NCI-H2107 (cell line): Measurements from ENCODE around the gene ISG20.

Experiments
- DNase-seq: peaks from one replicate; lab custom pipeline; 2025; lab: John Stamatoyannopoulos, UW

ISG20 gene

GRCh38 chr15:88654430-88655102 is 15.8 kb downstream of the ISG20 start:
- no peak for DNase-seq

DNA sequence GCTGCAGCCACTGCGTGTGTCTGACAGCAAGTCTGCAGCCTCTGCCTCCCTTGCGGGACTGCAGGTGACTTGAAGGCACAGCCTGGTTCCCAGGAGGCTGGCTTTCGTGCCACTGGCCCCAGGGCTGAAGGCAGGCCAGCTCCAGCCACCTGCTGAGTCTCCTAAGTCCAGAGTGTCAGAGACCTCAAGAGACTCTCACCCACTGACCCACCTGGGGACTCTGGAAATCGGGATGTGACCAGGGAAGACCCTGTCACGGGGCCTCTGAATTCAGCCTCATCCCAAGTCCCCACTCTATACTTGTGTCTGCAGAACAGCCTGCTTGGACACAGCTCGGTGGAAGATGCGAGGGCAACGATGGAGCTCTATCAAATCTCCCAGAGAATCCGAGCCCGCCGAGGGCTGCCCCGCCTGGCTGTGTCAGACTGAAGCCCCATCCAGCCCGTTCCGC is 16.3 kb downstream of the ISG20 start:
- no peak for DNase-seq

- no peak for DNase-seq
Measured at GRCh38 chr15:88655800-88656488, 17.1 kb downstream of the ISG20 start.

GRCh38 chr15:88656760-88657221 is 18.0 kb downstream of the ISG20 start:
- DNase-seq = no peak

DNA sequence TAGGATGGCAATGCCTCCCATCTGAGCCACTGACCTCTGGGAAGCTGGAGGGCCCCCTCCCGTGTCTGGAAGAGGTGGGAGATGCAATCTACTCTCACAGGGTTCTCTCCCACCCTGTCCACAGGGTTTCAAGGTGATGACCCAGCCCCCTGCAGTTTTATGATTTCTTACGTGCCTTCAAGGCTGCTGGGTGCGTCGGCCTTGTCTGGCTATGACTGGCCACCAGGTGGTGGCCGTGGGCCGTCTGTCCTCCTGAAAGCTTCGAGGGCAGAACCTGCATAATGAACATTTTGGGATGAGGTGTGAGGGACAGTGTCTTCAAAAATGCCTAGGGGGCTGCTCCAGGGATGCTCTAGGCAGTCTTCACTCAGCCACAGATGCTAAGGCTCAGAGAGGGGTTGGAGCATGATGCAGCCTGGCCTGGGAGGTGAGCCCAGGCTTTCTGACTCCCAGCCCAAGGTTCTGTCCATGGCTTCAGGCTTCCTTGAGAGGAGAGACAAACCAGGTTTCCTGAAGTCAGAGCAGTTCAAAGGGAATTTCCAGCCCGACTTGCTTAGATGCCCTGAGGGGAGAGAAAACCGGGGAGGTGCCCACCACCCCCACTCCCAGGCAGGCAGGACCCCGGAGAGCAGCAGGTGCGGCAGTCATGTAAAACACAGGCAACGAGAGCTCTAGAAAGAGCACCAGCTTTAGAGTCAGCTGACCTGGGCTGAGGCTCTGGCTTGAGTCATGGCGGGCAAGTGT is 18.7 kb downstream of the ISG20 start:
- DNase-seq = no peak

DNA sequence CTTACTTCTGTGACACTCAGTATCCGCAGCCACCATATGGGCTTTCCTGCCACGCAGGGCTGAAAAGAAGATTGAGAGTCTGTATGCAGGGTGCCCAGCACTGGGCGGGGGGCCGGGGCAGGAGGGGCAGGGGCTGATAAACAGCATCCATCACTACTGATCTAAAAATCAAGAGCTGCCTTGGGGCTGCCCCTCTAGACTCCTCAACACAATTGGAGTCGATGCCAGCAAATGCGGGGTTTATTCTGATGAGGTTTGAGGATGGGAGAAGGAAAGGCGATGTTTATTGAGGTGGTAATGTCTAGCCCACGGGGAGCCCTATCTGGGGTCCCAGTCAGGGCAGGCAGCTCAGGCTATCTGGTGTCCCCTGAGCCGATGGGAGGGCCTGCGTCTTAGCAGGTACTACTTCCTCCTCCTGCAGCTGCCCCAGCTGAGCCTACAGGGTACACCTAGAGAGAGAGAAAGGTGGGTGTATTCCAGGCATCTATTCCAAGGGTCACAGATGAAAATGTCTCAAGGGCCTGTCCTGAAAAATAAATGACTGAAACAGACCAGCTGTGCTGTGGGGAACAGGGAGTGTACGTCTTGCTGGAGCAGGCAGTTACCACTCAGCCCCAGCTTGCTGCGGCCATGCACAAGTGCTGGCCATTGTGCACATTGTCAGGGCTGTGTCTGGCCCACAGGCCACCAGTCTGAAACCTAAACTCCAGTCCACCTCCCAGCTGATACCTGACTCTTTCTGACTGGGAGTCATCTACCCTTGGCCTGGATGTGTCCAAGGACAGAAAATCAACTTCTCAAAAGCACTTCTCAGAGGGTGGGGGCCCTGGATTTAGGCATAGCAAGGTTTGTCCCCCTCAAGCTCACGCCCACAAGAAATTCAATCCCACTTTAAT is 19.5 kb downstream of the ISG20 start:
- no peak for DNase-seq

- DNase-seq = no peak
Measured at GRCh38 chr15:88658972-88659931, 20.4 kb downstream of the ISG20 start.

- DNase-seq = no peak
Measured at GRCh38 chr15:88661041-88661700, 22.4 kb downstream of the ISG20 start.

DNA sequence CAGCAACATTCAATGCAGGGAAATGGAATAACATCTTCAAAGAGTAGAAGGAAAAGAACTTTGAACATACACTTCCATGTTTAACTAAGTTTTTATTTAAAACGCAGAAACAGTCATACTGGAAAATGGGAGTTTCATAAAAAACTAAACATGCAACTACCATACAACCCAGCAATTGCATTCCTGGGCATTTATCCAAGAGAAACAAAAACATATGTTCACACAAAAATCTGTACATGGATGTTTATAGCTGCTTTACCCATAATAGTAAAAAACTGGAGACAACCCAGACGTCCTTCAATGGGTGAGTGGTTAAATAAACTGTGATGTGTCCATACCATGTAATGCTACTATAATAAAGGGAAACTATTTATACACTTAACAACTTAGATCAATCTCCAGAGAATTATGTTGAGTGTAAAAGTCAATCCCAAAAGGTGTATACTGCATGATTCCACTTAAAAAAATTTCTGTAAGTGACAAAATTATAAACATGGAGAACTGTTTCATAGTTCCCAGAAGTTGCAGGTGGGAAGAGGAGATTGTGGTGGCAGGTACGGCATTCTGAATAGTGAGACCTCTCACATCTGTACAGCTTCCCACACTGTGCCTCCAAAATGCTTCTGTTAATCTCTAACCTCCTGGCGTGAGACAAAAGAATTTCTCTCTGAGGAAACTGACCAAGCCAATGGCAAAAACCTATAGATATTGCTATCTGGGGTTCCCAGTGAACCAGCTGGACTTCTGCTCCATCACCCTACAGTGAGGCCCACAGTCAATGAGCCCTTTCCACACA is 23.1 kb downstream of the ISG20 start:
- no peak for DNase-seq

GRCh38 chr15:88663141-88663621 is 24.4 kb downstream of the ISG20 start:
- no peak for DNase-seq

- DNase-seq = no peak
Measured at GRCh38 chr15:88664151-88664778, 25.4 kb downstream of the ISG20 start.

DNA sequence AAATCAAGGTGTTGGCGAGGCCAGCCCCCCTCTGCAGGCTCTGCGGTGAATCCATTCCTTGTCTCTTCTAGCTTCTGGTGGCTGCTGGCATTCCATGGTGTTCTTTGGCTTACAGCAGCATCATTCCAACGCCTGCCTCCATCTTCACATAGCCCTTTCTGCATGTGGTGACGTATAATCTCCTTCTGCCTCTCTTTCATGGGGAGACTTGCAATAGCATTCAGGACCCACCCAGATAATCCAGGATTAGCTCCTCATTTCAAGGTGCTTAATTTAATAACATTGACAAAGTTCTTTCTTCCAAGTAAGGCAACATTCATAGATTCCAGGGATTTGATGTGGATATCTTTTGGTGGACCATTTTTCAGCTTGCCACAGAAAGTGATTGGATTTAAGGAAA is 35.8 kb downstream of the ISG20 start:
- no peak for DNase-seq

DNA sequence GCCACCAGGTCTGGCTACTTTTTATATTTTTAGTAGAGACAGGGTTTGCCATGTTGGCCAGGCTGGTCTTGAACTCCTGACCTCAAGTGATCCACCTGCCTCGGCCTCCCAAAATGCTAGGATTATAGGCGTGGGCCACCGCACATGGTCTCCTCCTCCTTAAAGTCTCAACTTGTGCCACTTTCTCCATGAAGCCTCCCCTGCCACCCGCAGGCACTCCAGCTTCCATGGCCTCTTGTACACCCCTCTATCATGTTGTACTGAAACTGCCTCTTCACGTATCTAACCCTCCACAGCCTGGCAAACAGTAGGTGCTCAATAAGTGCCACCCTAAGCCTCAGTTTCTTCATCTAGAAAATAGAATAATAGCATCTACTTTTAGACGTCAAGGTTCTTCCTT is 39.9 kb downstream of the ISG20 start:
- DNase-seq = no peak

DNA sequence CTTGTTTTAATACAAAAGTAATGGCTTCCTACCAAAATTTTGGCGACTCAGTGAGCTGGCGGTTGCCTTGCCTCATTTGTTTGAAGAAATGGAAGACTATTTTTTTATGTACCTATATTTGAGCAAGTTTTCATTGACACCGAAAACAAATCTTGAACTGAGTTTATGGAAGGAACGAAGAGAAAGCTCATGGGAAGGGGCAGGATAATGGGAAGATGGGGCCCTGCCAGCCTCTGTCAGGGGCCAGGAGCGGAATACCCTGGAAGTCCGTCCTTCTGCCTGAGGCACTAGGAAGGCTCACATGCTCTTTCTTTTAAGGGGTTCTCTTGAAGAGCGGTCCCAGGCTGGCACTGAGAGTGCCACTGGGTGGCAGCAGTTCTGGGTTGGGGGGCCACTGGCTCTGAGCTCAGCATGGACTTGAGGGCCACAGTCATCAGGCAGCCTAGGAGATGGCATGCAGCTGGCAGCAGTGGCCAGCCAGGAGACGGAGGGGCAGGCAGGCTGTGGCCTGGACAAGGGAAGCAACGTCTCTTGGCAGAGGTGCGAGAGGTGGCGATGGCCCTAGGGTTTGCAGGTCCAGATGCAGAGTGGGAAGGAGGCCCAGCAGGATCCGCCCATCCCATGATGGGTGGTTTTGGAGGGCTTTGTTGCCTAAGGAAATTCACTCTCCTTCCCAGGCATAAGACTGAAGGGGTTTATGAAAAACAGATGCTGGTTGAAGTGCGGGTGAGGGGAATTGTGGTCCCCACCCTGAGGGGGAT is 41.6 kb downstream of the ISG20 start:
- DNase-seq = no peak

GRCh38 chr15:88681610-88682221 is 42.9 kb downstream of the ISG20 start:
- no peak for DNase-seq

DNA sequence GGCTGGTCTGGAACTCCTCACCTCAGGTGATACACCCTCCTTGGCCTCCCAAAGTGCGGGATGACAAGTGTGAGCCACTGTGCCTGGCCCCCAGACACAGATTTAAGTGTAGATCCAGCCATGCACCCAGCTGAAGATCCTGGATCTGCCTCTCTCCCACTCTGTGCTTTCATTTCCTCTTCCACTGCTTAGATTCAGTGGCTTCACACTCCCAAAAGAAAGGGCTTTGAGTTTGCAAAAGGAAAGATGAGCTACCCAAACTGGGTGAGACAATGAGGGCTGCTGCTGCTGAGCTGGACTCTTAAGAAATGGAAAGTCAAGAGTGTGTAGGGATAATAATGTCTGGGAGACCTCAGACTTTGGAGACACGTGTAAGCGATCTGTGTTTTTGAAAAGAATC is 45.5 kb downstream of the ISG20 start:
- no peak for DNase-seq

DNA sequence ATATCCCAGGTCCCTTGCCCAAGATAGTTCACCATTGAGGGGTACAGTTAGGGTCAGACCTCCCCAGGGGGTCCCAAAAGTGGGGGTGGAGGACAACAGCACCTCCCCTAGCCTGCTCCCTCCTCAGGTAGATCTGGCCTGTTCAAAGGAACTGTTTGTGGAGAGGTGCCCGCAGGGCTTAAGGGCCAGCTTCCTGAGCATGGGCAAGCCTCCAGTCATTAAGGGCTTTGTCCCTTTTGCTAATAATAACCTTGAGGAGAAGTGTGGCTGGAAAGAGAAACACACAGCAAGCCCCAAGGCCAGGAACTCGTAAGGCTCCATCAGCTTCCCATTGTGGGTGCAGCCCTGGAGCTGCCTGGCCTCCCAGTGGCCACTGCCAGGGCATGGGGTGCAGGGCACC is 47.4 kb downstream of the ISG20 start:
- DNase-seq = no peak
